Anterior cingulate cortex (tissue), 58 donors: ENCODE data around the gene ZNF282.

Experiments
- DNase-seq, 58 donors: peaks; one replicate each; lab custom pipeline; 2025; lab: John Stamatoyannopoulos, UW

Gene ZNF282

GRCh38 chr7:149188637-149189259 is 6.6 kb upstream of the ZNF282 start:
- no peak for DNase-seq

GRCh38 chr7:149191851-149192250 is 3.5 kb upstream of the ZNF282 start:
- DNase-seq, result no peak

GRCh38 chr7:149194799-149195179 is 557 bp upstream of the ZNF282 start:
- no peak for DNase-seq

- no peak for DNase-seq
These were observed 882 bp downstream of the ZNF282 start for GRCh38 chr7:149196151-149196704.

GRCh38 chr7:149196705-149197171 is 1.4 kb downstream of the ZNF282 start:
- DNase-seq, result no peak

- DNase-seq, result no peak
These were observed 2.3 kb downstream of the ZNF282 start for GRCh38 chr7:149197675-149198074.

GRCh38 chr7:149198161-149198816 is 2.9 kb downstream of the ZNF282 start:
- DNase-seq, result no peak

- DNase-seq, result no peak
These were observed 4.1 kb downstream of the ZNF282 start for GRCh38 chr7:149199234-149199995.

- peak in 1 of 58 donors; percentile 27 for DNase-seq
These were observed 7.5 kb downstream of the ZNF282 start for GRCh38 chr7:149202831-149203231.

- DNase-seq, result no peak
These were observed 10.5 kb downstream of the ZNF282 start for GRCh38 chr7:149205690-149206381.

- DNase-seq, result no peak
These were observed 12.1 kb downstream of the ZNF282 start for GRCh38 chr7:149207324-149208035.

GRCh38 chr7:149209518-149210269 is 14.3 kb downstream of the ZNF282 start:
- DNase-seq, result peak in 4 of 58 donors; percentile 9 to 47 (median 12)

GRCh38 chr7:149210551-149210950 is 15.2 kb downstream of the ZNF282 start:
- DNase-seq, result no peak

- no peak for DNase-seq
These were observed 18.8 kb downstream of the ZNF282 start for GRCh38 chr7:149214020-149214720.

GRCh38 chr7:149216402-149216801 is 21.1 kb downstream of the ZNF282 start:
- no peak for DNase-seq

- no peak for DNase-seq
These were observed 22.2 kb downstream of the ZNF282 start for GRCh38 chr7:149217570-149217969.

GRCh38 chr7:149218469-149219420 is 23.4 kb downstream of the ZNF282 start:
- DNase-seq, result peak in 4 of 58 donors; percentile 11 to 40 (median 29)
